ENCODE results near the gene GFPT1. TPM values are rescaled to one million over a fixed set of nuclear protein-coding genes. Genes with fewer than 3 reads are reported as not detected.

The GFPT1 gene
- total and polyA plus RNA-seq, 9 of the 15 experiments (the other 6 are each of a cell fraction or from before 2014, with no cell fraction given): 6.6 to 38.3 (median 15.9) TPM

- POLR2A ChIA-PET: interaction anchor here (0.7 kb wide), 1 partner anchor 17 kb away, joined by 3 read pairs; no protein-coding TSS in a partner anchor
- no peak overlapping the region for H3K27ac ChIP-seq (ENCODE audit: extremely low read depth, low read depth, low read length)
- H4K20me1 ChIP-seq (replicated peaks; ENCODE audit: control insufficient read depth, insufficient read depth, low read length): peaks cover 6% of the 10 kb centered on the region; the same call in 1 of the 2 replicates
- CTCF ChIA-PET (ENCODE audit: low intra/inter-chr PET ratio): no interaction called here
- no peaks in the 10 kb centered on the region for H3K27me3 ChIP-seq (ENCODE audit: control insufficient read depth in 2 of 2, insufficient read depth in 2 of 2, low read length in 2 of 2)
- no peaks in the 10 kb centered on the region for H3K9me1 ChIP-seq (ENCODE audit: control insufficient read depth, insufficient read depth, low read length)
- no peaks in the 10 kb centered on the region for H3K9me3 ChIP-seq (replicated peaks; ENCODE audit: control insufficient read depth, insufficient read depth, low read depth, low read length)
- in situ Hi-C loops (cut with MboI) (no loop called here), intact Hi-C loops (cut with micrococcal nuclease) (no loop called here)
- no peak overlapping the region for H3K9ac ChIP-seq (ENCODE audit: insufficient read depth in 1 of 2, low read depth in 2 of 2, low read length in 2 of 2)
- no peak for ATAC-seq
- no peak overlapping the region for H3K4me2 ChIP-seq (ENCODE audit: insufficient read depth, low read length)
- H3K36me3 ChIP-seq (ENCODE audit: control insufficient read depth, insufficient read depth, low read length): peaks cover 70% of the 10 kb centered on the region
- DNase-seq (ENCODE audit: extremely low read depth in 1 of 4, low spot score in 3 of 4): no peak
- BruUV-seq (replicated peaks): no TSS peak
- no peak for FAIRE-seq
- H3K4me1 ChIP-seq (replicated peaks in 1 of 2; ENCODE audit: control insufficient read depth in 2 of 2, insufficient read depth in 2 of 2, low read length in 2 of 2): no peaks in the 10 kb centered on the region
- 91% methylated on average over 6 of the region's 7 CpGs for WGBS (ENCODE audit: insufficient coverage, low coverage, missing lambda C conversion rate)
- no peak overlapping the region for H3K4me3 ChIP-seq
- peak; percentile 41; the same call in 1 of the 2 replicates for TF ChIP-seq C11orf30 (IDR thresholded peaks at IDR 0.05; ENCODE audit: low read depth)
- TF ChIP-seq ZZZ3 (IDR thresholded peaks at IDR 0.05): peak; percentile 59; the same call in 1 of the 2 replicates
- TF ChIP-seq CHCHD3 (CRISPR knock-in tag; IDR thresholded peaks at IDR 0.05): no peak
- no peak for TF ChIP-seq DACH1 (IDR thresholded peaks at IDR 0.05; ENCODE audit: partially characterized antibody)
- TF ChIP-seq ZNF280B (CRISPR knock-in tag; IDR thresholded peaks at IDR 0.05): no peak
- no peak for TF ChIP-seq ZBTB12 (CRISPR knock-in tag; IDR thresholded peaks at IDR 0.05)
- no peak for TF ChIP-seq SLC30A9 (CRISPR knock-in tag; IDR thresholded peaks at IDR 0.05)
- peak; percentile 61 for TF ChIP-seq ZNF316 (IDR thresholded peaks at IDR 0.05)
- no peak for TF ChIP-seq CAMTA2 (CRISPR knock-in tag; conservative IDR thresholded peaks at IDR 0.05)
- H3K79me2 ChIP-seq (ENCODE audit: control insufficient read depth, insufficient read depth, low read length): peaks cover 4% of the 10 kb centered on the region; the same call in 1 of the 3 replicates
- H2AFZ ChIP-seq (ENCODE audit: low read depth, low read length): no peak overlapping the region
Observed at GRCh38 chr2:69368588-69368987, 18.4 kb downstream of the GFPT1 start.
